Left ventricle myocardium inferior (tissue), 1 donor: ENCODE data around the gene ZSCAN1. TPM values are rescaled to one million over a fixed set of nuclear protein-coding genes. Genes with fewer than 3 reads are reported as not detected.

Source experiments
- DNase-seq: peaks from one replicate; pipeline ENCODE4 v3.0.0-alpha.2; 2020
- H3K27ac ChIP-seq: fragments of 200-600 bp; replicated peaks from 2 replicates; pipeline ENCODE4 v1.8.0; 2021
- H3K27me3 ChIP-seq: fragments of 200-600 bp; 2 replicates; pipeline ENCODE4 v1.8.0; 2021; ENCODE audit warnings: low read depth
- H3K36me3 ChIP-seq: fragments of 200-600 bp; 2 replicates; pipeline ENCODE4 v1.8.0; 2021
- H3K4me1 ChIP-seq: fragments of 200-600 bp; 2 replicates; pipeline ENCODE4 v1.8.0; 2021
- H3K4me3 ChIP-seq: fragments of 200-600 bp; 2 replicates; pipeline ENCODE4 v1.8.0; 2021; ENCODE audit warnings: mild to moderate bottlenecking, moderate library complexity
- H3K9me3 ChIP-seq: fragments of 200-600 bp; replicated peaks from 2 replicates; pipeline ENCODE4 v1.8.0; 2021
- CTCF ChIP-seq: fragments of 200-600 bp; IDR thresholded peaks from 2 replicates; pipeline ENCODE4 v1.8.0; 2021; ENCODE audit warnings: antibody characterized with exemption, mild to moderate bottlenecking, borderline replicate concordance
- intact Hi-C: fragments of 100-400 bp; cut with micrococcal nuclease; formaldehyde crosslinking; loops from one replicate; pipeline ENCODE4 v1.11.0; 2022
- long read RNA-seq: library from polyadenylated mRNA; unstranded; transcript quantifications from one replicate; pipeline ENCODE4 v2.0.0, GENCODE V29; 2021
- total RNA-seq: library from RNA; stranded (reverse); fragmentation: NEBNext Ultra II Directional; extraction: Animal tissue kit (Norgen Biotek cat#: 25700); gene quantifications from one replicate; pipeline ENCODE4 v1.2.1, GENCODE V29; 2021
- donor health status: DM: no; HTN: yes; CAD: no; lungs with severe emphysema.

ZSCAN1 gene
- total RNA-seq = not detected
- long read RNA-seq, partial matches to known transcripts = 0 of 1 reads
- long read RNA-seq, other reads (novel, unspliced or antisense) = 1 of 1 reads

GRCh38 chr19:58033741-58034476, at the start of gene ZSCAN1:
TSS of gene ZSCAN1 (plus strand) at chr19:58034025. CDS start at chr19:58037837, 3,812 bp downstream.
- no peaks in the 10 kb centered on the region for H3K36me3 ChIP-seq
- H3K9me3 ChIP-seq = no peaks in the 10 kb centered on the region
- intact Hi-C loops = no loop called here
- DNase-seq = peak; percentile 90
- TF ChIP-seq CTCF = no peak
- peak within 1 kb of the TSS; percentile 62 for H3K27ac ChIP-seq
- peaks cover 8% of the 10 kb centered on the region for H3K27me3 ChIP-seq
- H3K4me1 ChIP-seq = peaks cover 8% of the 10 kb centered on the region
- peak within 1 kb of the TSS; percentile 70 for H3K4me3 ChIP-seq

- Histone ChIP-seq H3K9me3 (peaks cover 99% of the 10 kb centered on the region), H3K27ac (no peak overlapping the region), H3K4me1 (no peaks in the 10 kb centered on the region), H3K36me3 (peaks cover 99% of the 10 kb centered on the region), H3K27me3 (no peaks in the 10 kb centered on the region), H3K4me3 (no peak overlapping the region)
- DNase-seq = no peak
- no peak for TF ChIP-seq CTCF
- intact Hi-C loops = no loop called here
Measured at GRCh38 chr19:57992841-57993240, 41.0 kb upstream of the ZSCAN1 start.

GRCh38 chr19:58000677-58001076, 33.1 kb upstream of the ZSCAN1 start:
- H3K9me3 ChIP-seq = peaks cover 69% of the 10 kb centered on the region
- peaks cover 78% of the 10 kb centered on the region for H3K36me3 ChIP-seq
- TF ChIP-seq CTCF = no peak
- peak overlapping the region; percentile 93 for H3K4me3 ChIP-seq
- no peak overlapping the region for H3K27ac ChIP-seq
- DNase-seq = no peak
- H3K27me3 ChIP-seq = no peaks in the 10 kb centered on the region
- intact Hi-C loops = no loop called here
- H3K4me1 ChIP-seq = peaks cover 48% of the 10 kb centered on the region

- no peak for TF ChIP-seq CTCF
- intact Hi-C loops = no loop called here
- Histone ChIP-seq H3K27ac (peak overlapping the region; percentile 96), H3K4me3 (peak overlapping the region; percentile 93), H3K4me1 (peaks cover 48% of the 10 kb centered on the region), H3K27me3 (no peaks in the 10 kb centered on the region), H3K9me3 (peaks cover 69% of the 10 kb centered on the region), H3K36me3 (peaks cover 78% of the 10 kb centered on the region)
- DNase-seq = no peak
Measured at GRCh38 chr19:58001895-58002369, 31.9 kb upstream of the ZSCAN1 start.

GRCh38 chr19:58002384-58003173, 31.2 kb upstream of the ZSCAN1 start, which contains the start of gene ZNF606:
TSS of gene ZNF606 (minus strand) at chr19:58002820. CDS start at chr19:58001319, 1,501 bp downstream.
- Histone ChIP-seq H3K36me3 (peaks cover 78% of the 10 kb centered on the region), H3K4me1 (peaks cover 48% of the 10 kb centered on the region), H3K27ac (peak within 1 kb of the TSS; percentile 96), H3K4me3 (peak within 1 kb of the TSS; percentile 93), H3K9me3 (peaks cover 69% of the 10 kb centered on the region), H3K27me3 (no peaks in the 10 kb centered on the region)
- TF ChIP-seq CTCF = no peak
- DNase-seq = peak; percentile 89
- intact Hi-C loops = no loop called here
